ENCODE measurements around the gene SLC25A19.

Gene SLC25A19

GRCh38 chr17:75239778-75240393 lies 49.3 kb downstream of the SLC25A19 start:
- no peak for DNase-seq

GRCh38 chr17:75239214-75239613 lies 50.0 kb downstream of the SLC25A19 start:
- no peak for DNase-seq

GRCh38 chr17:75238684-75239191 lies 50.5 kb downstream of the SLC25A19 start:
- peak; percentile 81 for DNase-seq

DNA sequence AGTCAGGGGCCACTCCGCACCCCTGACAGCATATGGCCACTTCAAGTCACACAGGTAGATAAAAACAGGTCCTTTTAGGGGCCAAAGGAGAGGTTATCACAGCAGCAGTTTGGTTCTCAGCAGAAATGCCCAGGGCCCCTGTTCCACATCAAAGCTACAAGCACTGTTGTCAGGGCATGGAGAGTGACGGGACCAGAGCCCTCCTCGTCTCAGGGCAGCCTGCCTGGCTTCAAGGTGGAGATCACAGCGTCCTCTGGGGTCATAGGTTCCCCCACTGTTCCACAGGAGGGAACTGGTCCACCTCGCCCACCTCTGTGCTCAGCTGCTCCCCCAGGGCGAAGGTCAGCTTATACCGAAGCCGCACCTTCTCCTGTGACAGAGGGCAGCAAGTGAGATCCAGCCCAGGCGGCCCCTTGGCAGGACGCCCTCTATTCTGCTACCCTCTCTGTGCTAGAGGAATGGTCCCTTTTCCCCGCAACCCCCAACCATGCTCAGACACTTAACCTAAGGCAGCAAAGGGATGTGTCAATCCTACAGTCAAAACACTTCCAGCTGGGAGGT lies 51.1 kb downstream of the SLC25A19 start:
- DNase-seq, result no peak

DNA sequence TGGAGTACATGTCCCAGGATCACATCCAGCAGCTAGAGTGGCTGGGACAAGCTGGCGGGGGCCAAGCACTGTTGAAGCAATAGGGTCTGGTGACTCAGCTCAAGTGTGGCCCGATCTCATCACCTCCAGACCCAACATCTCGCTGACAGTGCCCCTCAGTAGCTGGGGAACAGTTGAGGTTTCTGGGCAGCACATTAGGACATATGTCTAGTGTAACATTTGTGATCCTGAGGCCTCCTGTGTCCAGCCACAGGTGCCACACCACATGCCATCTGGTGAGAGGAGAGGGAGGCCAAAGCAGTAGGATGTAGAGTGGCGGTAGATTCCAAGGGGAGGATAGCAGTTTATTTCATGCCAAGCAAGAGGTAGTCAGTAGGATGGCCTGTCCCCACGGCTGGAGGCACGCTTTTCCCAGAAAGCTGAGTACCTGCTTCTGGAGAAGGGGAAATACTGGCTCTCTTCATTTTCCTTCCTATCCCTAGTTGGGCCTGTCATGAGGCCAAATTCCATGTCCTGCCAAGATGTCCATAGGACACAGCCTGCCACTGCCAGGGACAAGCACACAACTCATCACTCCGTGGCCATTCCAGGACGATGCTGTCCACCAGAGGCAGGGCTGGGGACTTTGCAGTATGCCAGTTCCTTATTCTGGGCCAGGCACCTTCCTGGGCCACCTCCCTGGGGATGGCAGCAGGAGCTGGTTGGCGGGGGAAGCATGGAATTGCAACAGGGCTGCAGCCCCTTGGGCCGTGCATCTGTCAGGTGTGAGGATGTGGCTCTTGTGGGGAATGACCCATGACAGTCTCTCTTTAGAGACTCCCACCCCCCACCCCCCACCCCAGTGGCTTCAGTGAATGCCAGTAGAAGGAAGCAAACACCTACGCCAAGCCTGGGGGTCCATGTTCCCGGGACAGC lies 51.9 kb downstream of the SLC25A19 start:
- DNase-seq, result no peak

- DNase-seq, result no peak
Measured at GRCh38 chr17:75232786-75233185, 56.4 kb downstream of the SLC25A19 start.

DNA sequence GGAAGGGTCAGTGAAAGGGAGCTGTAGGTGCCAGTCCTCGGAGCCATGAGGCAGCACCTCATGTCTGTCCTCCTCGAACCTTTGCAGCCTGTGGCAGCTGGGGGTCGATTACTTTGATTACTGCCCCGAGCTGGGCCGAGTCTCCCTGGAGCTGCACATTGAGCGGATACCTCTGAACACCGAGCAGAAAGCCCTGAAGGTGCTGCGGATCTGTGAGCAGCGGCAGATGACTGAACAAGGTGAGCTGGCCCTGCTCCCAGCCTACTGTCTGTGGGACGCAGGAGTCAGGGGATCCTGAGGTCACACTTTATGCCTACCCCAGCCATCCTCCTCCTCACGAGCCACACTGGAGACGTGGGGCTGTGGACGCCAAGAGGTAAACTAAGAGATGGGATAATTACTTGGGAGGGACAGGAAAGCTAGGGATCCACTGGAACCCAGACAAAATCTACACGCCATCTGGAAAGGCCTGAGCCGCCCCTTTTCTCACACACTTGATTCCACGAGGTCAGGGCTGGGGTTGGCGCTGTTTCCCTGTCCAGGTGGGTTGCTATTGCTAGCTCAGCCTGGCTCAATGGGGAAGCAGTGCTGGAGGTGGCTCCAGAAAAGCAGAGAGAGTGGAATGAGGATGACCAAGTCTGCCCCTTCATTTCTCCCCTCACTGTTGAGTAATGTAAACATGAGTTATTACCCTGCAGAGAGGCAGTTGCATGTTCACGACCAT lies 57.3 kb downstream of the SLC25A19 start:
- no peak for DNase-seq

DNA sequence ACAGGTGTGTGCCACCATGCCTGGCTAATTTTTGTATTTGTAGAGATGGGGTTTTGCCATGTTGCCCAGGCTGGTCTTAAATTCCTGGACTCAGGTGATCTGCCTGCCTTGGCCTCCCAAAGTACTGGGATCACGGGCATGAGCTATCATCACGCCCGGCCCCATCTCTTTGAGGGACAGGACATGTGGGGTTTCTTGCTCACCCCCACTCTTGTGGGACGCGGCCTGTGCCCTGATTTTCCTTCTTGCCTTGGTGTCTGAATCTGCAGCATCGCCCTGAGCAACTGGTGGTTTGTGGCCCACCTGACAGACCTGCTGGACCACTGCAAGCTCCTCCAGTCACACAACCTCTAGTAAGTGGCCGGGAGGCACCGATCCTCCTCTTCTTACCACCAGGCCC lies 58.2 kb downstream of the SLC25A19 start:
- DNase-seq, result no peak

DNA sequence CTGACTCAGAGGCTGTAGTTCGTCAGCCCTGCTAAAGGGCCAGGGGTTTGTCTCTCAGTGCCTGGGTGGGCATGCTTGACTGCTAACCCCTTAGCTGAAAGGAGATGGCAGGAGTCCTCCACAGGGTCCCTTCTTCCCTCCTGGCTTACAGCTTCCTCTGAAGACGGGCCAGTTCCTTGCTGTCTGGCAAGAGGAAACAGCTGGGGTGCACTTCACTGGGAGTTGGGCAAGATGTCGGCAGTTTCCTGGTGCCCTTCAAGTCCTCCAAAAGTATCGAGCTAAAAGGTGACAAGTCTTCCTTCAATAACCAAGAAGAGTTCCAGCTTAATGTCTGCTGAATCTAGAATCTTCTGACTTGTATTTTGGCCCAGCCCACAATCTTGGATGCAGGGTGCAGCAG lies 60.4 kb downstream of the SLC25A19 start:
- no peak for DNase-seq

GRCh38 chr17:75228305-75228704 lies 60.9 kb downstream of the SLC25A19 start:
- DNase-seq, result no peak

- DNase-seq, result no peak
Measured at GRCh38 chr17:75227729-75228128, 61.5 kb downstream of the SLC25A19 start.

- no peak for DNase-seq
Measured at GRCh38 chr17:75225016-75225415, 64.2 kb downstream of the SLC25A19 start.
